Measurements from ENCODE around the gene NOXA1. TPM values are rescaled to one million over a fixed set of nuclear protein-coding genes. Genes with fewer than 3 reads are reported as not detected.

The NOXA1 gene
- total RNA-seq, 1 donor from 2014 or later = 0.49 TPM

GRCh38 chr9:137416006-137416562 is 7.1 kb upstream of the NOXA1 start:
- intact Hi-C loops (cut with micrococcal nuclease) = no loop called here
- no peaks in the 10 kb centered on the region for H3K27me3 Mint-ChIP-seq (ENCODE audit: insufficient read depth)
- no peaks in the 10 kb centered on the region for H3K36me3 Mint-ChIP-seq (ENCODE audit: low read depth)
- H3K4me1 Mint-ChIP-seq (ENCODE audit: low read depth) = no peaks in the 10 kb centered on the region
- no peaks in the 10 kb centered on the region for H3K9me3 Mint-ChIP-seq
- H3K27ac Mint-ChIP-seq = no peak overlapping the region
- no peak overlapping the region for H3K4me3 Mint-ChIP-seq
- DNase-seq (ENCODE audit: low spot score) = no peak

GRCh38 chr9:137416563-137417151 is 6.5 kb upstream of the NOXA1 start:
- Mint-ChIP-seq H3K36me3 (ENCODE audit: low read depth) (no peaks in the 10 kb centered on the region), H3K27ac (no peak overlapping the region), H3K27me3 (ENCODE audit: insufficient read depth) (no peaks in the 10 kb centered on the region), H3K4me1 (ENCODE audit: low read depth) (no peaks in the 10 kb centered on the region), H3K9me3 (no peaks in the 10 kb centered on the region), H3K4me3 (no peak overlapping the region)
- intact Hi-C loops (cut with micrococcal nuclease) = no loop called here
- DNase-seq (ENCODE audit: low spot score) = no peak

- Mint-ChIP-seq H3K27ac (no peak overlapping the region), H3K36me3 (ENCODE audit: low read depth) (peaks cover 4% of the 10 kb centered on the region), H3K9me3 (no peaks in the 10 kb centered on the region), H3K4me1 (ENCODE audit: low read depth) (peaks cover 6% of the 10 kb centered on the region), H3K4me3 (no peak overlapping the region), H3K27me3 (ENCODE audit: insufficient read depth) (no peaks in the 10 kb centered on the region)
- intact Hi-C loops (cut with micrococcal nuclease) = no loop called here
- DNase-seq (ENCODE audit: low spot score) = no peak
Measured at GRCh38 chr9:137417161-137418021, 5.8 kb upstream of the NOXA1 start.

GRCh38 chr9:137421838-137422603 is 1.2 kb upstream of the NOXA1 start:
- intact Hi-C loops (cut with micrococcal nuclease) = loop anchor here (1.0 to 10.0 kb wide), 4 partner anchors 11 to 180 kb away; partner anchors contain the start of genes MRPL41, PNPLA7 and TUBB4B
- Mint-ChIP-seq H3K27me3 (ENCODE audit: insufficient read depth) (peaks cover 8% of the 10 kb centered on the region), H3K4me3 (peak overlapping the region; percentile 90), H3K9me3 (no peaks in the 10 kb centered on the region), H3K36me3 (ENCODE audit: low read depth) (peaks cover 5% of the 10 kb centered on the region), H3K4me1 (ENCODE audit: low read depth) (peaks cover 7% of the 10 kb centered on the region), H3K27ac (peak overlapping the region; percentile 52)
- DNase-seq (ENCODE audit: low spot score) = no peak

- no peaks in the 10 kb centered on the region for H3K9me3 Mint-ChIP-seq
- H3K4me3 Mint-ChIP-seq = no peak overlapping the region
- H3K4me1 Mint-ChIP-seq (ENCODE audit: low read depth) = peaks cover 7% of the 10 kb centered on the region
- peaks cover 9% of the 10 kb centered on the region for H3K27me3 Mint-ChIP-seq (ENCODE audit: insufficient read depth)
- peaks cover 5% of the 10 kb centered on the region for H3K36me3 Mint-ChIP-seq (ENCODE audit: low read depth)
- intact Hi-C loops (cut with micrococcal nuclease) = loop anchor here (1.0 to 10.0 kb wide), 7 partner anchors 18 to 181 kb away; partner anchors contain the start of genes ENTPD8, MRPL41, NRARP and NSMF
- DNase-seq (ENCODE audit: low spot score) = no peak
- H3K27ac Mint-ChIP-seq = no peak overlapping the region
Measured at GRCh38 chr9:137423514-137424291, 510 bp downstream of the NOXA1 start.

- H3K9me3 Mint-ChIP-seq = no peaks in the 10 kb centered on the region
- peaks cover 5% of the 10 kb centered on the region for H3K36me3 Mint-ChIP-seq (ENCODE audit: low read depth)
- intact Hi-C loops (cut with micrococcal nuclease) = loop anchor here (10.0 kb wide), 1 partner anchor 99 kb away; no protein-coding TSS in a partner anchor
- H3K4me1 Mint-ChIP-seq (ENCODE audit: low read depth) = peaks cover 7% of the 10 kb centered on the region
- no peak overlapping the region for H3K4me3 Mint-ChIP-seq
- no peak for DNase-seq (ENCODE audit: low spot score)
- H3K27ac Mint-ChIP-seq = no peak overlapping the region
- peaks cover 9% of the 10 kb centered on the region for H3K27me3 Mint-ChIP-seq (ENCODE audit: insufficient read depth)
Measured at GRCh38 chr9:137426018-137426681, 3.0 kb downstream of the NOXA1 start.

- Mint-ChIP-seq H3K4me1 (ENCODE audit: low read depth) (no peaks in the 10 kb centered on the region), H3K27me3 (ENCODE audit: insufficient read depth) (peaks cover 9% of the 10 kb centered on the region), H3K27ac (no peak overlapping the region), H3K36me3 (ENCODE audit: low read depth) (no peaks in the 10 kb centered on the region), H3K9me3 (no peaks in the 10 kb centered on the region), H3K4me3 (no peak overlapping the region)
- intact Hi-C loops (cut with micrococcal nuclease) = loop anchor here (10.0 kb wide), 1 partner anchor 97 kb away; no protein-coding TSS in a partner anchor
- no peak for DNase-seq (ENCODE audit: low spot score)
Measured at GRCh38 chr9:137427454-137428310, 4.5 kb downstream of the NOXA1 start.

GRCh38 chr9:137428311-137428630 is 5.1 kb downstream of the NOXA1 start:
- Mint-ChIP-seq H3K27me3 (ENCODE audit: insufficient read depth) (peaks cover 9% of the 10 kb centered on the region), H3K36me3 (ENCODE audit: low read depth) (no peaks in the 10 kb centered on the region), H3K27ac (no peak overlapping the region), H3K4me3 (no peak overlapping the region), H3K4me1 (ENCODE audit: low read depth) (no peaks in the 10 kb centered on the region), H3K9me3 (no peaks in the 10 kb centered on the region)
- DNase-seq (ENCODE audit: low spot score) = no peak
- intact Hi-C loops (cut with micrococcal nuclease) = loop anchor here (10.0 kb wide), 1 partner anchor 97 kb away; no protein-coding TSS in a partner anchor

- intact Hi-C loops (cut with micrococcal nuclease) = loop anchor here (10.0 kb wide), 1 partner anchor 96 kb away; no protein-coding TSS in a partner anchor
- Mint-ChIP-seq H3K9me3 (no peaks in the 10 kb centered on the region), H3K27ac (no peak overlapping the region), H3K36me3 (ENCODE audit: low read depth) (no peaks in the 10 kb centered on the region), H3K4me3 (no peak overlapping the region), H3K4me1 (ENCODE audit: low read depth) (no peaks in the 10 kb centered on the region), H3K27me3 (ENCODE audit: insufficient read depth) (peaks cover 9% of the 10 kb centered on the region)
- DNase-seq (ENCODE audit: low spot score) = no peak
Measured at GRCh38 chr9:137428841-137429545, 5.8 kb downstream of the NOXA1 start.

- intact Hi-C loops (cut with micrococcal nuclease) = loop anchor here (10.0 kb wide), 1 partner anchor 95 kb away; no protein-coding TSS in a partner anchor
- no peaks in the 10 kb centered on the region for H3K36me3 Mint-ChIP-seq (ENCODE audit: low read depth)
- H3K9me3 Mint-ChIP-seq = no peaks in the 10 kb centered on the region
- no peaks in the 10 kb centered on the region for H3K4me1 Mint-ChIP-seq (ENCODE audit: low read depth)
- H3K4me3 Mint-ChIP-seq = no peak overlapping the region
- H3K27ac Mint-ChIP-seq = no peak overlapping the region
- H3K27me3 Mint-ChIP-seq (ENCODE audit: insufficient read depth) = peaks cover 6% of the 10 kb centered on the region
- DNase-seq (ENCODE audit: low spot score) = no peak
Measured at GRCh38 chr9:137429546-137429890, 6.3 kb downstream of the NOXA1 start.
